Stimulated activated CD4-positive, alpha-beta T cell treated with anti-CD3 and anti-CD28 coated beads, Interleukin-1b, Interleukin-23, amount 100 ng/mL, for 48 hours (primary cell): ENCODE measurements around the gene P4HTM.

ENCODE experiments used
- DNase-seq: peaks from one replicate; pipeline ENCODE4 v3.0.0-alpha.2; 2020

The P4HTM gene

GRCh38 chr3:49009396-49009795, 19.4 kb downstream of the P4HTM start:
- DNase-seq = no peak

GRCh38 chr3:49012441-49013017, 22.5 kb downstream of the P4HTM start:
- no peak for DNase-seq

- no peak for DNase-seq
Measured at GRCh38 chr3:49013113-49013737, 23.2 kb downstream of the P4HTM start.

GRCh38 chr3:49013738-49014660, 24.0 kb downstream of the P4HTM start:
- DNase-seq = peak; percentile 56

GRCh38 chr3:49015072-49015471, 25.0 kb downstream of the P4HTM start:
- DNase-seq = no peak

GRCh38 chr3:49015765-49016164, 25.7 kb downstream of the P4HTM start:
- DNase-seq = no peak

GRCh38 chr3:49016414-49017228, 26.6 kb downstream of the P4HTM start:
- no peak for DNase-seq

- DNase-seq = no peak
Measured at GRCh38 chr3:49017229-49017970, 27.4 kb downstream of the P4HTM start.

GRCh38 chr3:49017971-49018706, 28.1 kb downstream of the P4HTM start, which contains the start of gene DALRD3:
Gene DALRD3 (minus strand): TSS chr3:49018580. CDS start chr3:49018564, 16 bp downstream.
- DNase-seq = peak; percentile 53

- no peak for DNase-seq
Measured at GRCh38 chr3:49018707-49019006, 28.6 kb downstream of the P4HTM start.

GRCh38 chr3:49019941-49020329, 29.9 kb downstream of the P4HTM start:
- DNase-seq = no peak

- DNase-seq = peak; percentile 34
Measured at GRCh38 chr3:49020330-49021212, 30.5 kb downstream of the P4HTM start.

- DNase-seq = peak; percentile 97
Measured at GRCh38 chr3:49021213-49021812, 31.3 kb downstream of the P4HTM start.

- DNase-seq = peak; percentile 94
Measured at GRCh38 chr3:49021813-49022687, 32.0 kb downstream of the P4HTM start, which contains the start of gene NDUFAF3. Gene NDUFAF3 (plus strand): TSS chr3:49022121. CDS start chr3:49022145, 24 bp downstream.

- DNase-seq = peak; percentile 34
Measured at GRCh38 chr3:49022688-49023171, 32.7 kb downstream of the P4HTM start.

- no peak for DNase-seq
Measured at GRCh38 chr3:49023775-49024174, 33.7 kb downstream of the P4HTM start.

- DNase-seq = no peak
Measured at GRCh38 chr3:49024449-49024848, 34.4 kb downstream of the P4HTM start.

GRCh38 chr3:49025005-49025792, 35.2 kb downstream of the P4HTM start:
- DNase-seq = no peak
